Measurements from ENCODE around the gene NPW.

NPW gene

DNA sequence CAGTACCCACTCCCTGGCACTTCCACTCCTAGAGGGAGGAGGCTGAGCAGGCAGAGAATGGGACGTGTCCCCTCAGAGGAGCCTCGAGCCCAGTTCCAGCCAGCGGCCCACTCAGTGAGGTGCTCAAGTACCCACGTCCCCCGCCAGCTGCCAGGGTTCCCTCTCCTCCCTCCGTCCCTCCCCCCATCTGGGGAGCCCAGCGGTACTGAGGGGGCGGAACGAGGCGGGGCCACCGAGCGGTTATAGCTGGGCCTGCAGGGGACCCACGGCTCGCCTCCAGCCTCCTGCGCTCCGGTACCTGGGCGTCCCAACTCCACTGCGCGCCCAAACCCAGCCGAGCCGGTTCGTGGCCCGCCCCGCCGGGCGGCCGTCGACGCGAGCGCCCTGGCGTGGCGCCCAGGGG is at the start of gene NPW:
Gene NPW, plus strand, starts transcription at position 268 of the 403 bp plus-strand sequence.
- no peak for DNase-seq

DNA sequence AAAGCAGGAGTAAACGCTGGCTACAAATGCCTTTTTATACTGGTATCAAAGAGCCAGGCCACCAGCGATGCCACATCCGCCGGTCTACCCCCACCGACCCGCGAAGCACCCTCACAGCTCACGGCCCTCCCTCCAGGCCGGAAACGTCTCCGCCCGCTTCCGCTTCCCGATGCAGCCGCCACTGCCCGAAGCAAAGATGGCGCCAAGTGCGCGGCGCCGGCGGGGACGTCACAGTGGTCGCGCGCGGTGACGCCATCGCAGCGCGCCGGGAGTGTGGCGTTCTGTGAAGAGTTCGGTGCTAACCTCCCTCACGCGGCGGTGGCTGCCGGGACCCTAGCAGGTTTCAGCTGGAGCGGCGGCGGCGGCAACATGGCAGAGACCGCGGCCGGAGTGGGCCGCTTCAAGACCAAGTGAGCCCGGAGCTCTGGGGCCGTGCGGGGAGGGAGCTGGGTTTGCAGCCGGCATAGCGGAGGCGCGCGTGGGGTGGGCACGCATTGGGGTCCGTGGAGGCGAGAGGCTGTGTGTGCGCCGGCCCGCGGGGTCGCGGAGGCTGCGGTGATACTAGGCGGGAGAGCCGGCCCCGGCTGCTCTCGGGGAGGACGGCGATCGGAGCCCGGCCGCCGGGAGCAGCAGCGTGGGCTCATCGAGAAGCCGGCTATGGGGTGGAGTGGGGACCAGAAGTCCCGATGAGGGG is 47.6 kb upstream of the NPW start, which contains the start of gene TBL3:
Gene TBL3, plus strand, starts transcription at position 258 of the 694 bp plus-strand sequence. Its CDS starts 112 bp downstream, at position 370.
- DNase-seq, result peak; percentile 90 to 94 (median 92)

- DNase-seq, result no peak
Observed at GRCh38 chr16:1972490-1972877, 47.1 kb upstream of the NPW start.

GRCh38 chr16:1973461-1974156 is 46.0 kb upstream of the NPW start:
- no peak for DNase-seq

- no peak for DNase-seq
Observed at GRCh38 chr16:1974157-1975070, 45.2 kb upstream of the NPW start.

GRCh38 chr16:1975432-1976215 is 44.0 kb upstream of the NPW start:
- DNase-seq, result no peak

GRCh38 chr16:1976216-1976520 is 43.4 kb upstream of the NPW start:
- no peak for DNase-seq

- no peak for DNase-seq
Observed at GRCh38 chr16:1976951-1977874, 42.4 kb upstream of the NPW start.

DNA sequence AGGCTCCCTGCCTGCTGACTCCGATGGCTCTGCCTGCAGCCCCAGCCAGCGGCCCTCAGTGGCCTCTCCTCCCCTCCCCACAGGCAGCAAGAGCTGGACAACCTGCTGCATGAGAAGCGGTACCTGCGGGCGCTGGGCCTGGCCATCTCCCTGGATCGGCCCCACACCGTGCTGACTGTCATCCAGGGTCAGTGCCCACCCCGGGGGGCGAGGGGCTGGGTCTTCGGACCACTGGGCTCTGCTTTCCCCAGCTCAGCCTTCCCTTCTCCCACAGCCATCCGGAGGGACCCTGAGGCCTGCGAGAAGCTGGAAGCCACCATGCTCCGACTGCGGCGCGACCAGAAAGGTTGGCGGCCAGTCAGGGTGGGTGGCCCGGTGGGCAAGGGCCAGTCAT is 41.7 kb upstream of the NPW start:
- DNase-seq, result no peak

GRCh38 chr16:1978476-1979120 is 41.0 kb upstream of the NPW start:
- no peak for DNase-seq

- no peak for DNase-seq
Observed at GRCh38 chr16:1979271-1980029, 40.1 kb upstream of the NPW start.

DNA sequence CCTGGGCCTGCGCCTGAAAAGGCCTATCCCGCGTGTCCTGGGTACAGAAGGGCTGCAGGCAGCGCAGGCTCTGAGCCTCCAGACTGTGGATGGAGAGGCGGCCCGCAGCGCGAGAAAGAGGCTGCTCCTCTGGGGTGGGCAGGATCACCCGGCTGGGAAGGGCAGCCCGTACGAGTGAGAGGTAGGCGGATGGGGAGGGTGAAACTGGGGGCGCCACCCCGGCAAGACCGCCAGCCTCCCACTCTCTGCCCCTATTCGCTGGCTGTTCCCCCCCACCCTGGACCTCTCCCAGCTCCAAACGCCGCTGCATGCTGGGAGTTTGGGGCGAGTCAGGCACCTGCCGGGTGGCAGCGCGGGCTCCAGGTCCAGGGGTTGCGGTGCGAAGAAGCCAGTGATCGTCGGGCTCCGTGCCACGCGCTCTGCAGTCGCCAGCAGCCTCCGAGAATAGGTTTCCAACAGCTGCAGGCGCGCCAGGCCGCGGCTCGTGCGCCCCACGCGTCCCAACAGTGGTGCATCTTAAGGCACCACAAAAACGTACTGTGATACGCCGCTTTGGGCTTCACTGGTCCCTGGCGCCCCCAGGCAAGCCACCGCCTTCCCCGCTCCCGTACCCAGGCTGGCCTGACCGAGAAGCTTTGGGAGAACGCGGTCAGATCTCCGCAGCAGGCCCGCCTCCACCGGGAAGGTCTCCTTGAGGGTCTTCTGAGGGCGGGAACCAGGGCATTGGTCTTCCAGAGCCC is 39.4 kb upstream of the NPW start:
- DNase-seq, result no peak

- no peak for DNase-seq
Observed at GRCh38 chr16:1980770-1981087, 38.9 kb upstream of the NPW start.

DNA sequence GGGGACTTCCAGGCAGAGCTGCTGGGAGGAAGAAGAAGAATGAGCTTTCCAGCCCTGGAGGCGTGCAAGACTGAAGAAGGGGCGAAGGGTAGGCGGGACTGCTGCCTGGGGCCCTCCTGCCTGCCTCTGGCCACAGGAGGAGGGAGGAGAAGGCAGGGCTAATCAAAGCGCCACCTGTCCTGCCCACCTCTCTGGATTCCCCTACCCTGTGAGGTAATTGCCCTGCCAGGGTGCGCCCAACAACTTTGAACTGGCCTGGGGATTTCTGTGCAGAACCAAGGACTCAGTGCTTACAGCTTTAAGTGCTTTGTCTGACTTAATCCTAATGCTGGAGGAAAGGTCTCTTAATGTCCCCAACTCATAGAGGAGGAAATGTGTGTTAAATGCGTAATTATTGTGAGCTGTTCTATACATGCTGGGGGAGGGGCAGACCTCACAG is 38.2 kb upstream of the NPW start, which contains the start of gene NOXO1:
Gene NOXO1, minus strand, starts transcription at position 72 of the 439 bp plus-strand sequence. CDS start 290 bp downstream, outside the sequence.
- no peak for DNase-seq

- no peak for DNase-seq
Observed at GRCh38 chr16:1982013-1982433, 37.6 kb upstream of the NPW start.

DNA sequence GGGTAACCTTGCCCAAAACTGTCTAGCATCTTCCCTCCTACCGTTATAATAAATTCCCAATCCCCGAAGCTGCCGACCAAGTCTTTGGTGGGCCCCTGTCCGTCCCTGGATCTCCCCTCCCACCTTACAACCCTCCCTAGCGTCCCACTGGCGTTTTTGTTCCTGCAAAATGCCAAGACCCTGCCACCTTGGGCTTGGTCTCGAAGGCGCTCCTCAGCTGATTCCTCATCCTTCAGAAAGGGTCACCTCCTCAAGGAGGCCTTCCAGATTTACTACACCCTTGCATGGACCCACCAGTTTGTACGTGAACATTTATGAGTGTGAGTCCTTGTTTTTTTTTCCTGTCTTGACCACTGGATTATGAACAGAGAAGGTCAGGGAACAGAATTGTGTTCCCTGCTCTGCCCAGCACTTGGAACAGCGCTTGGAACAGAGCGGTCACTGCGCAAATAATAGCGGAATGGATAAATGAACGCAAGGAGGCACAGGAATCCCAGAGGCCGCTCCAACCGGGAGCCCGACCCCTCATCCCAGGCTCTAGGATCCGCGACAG is 36.5 kb upstream of the NPW start:
- no peak for DNase-seq

DNA sequence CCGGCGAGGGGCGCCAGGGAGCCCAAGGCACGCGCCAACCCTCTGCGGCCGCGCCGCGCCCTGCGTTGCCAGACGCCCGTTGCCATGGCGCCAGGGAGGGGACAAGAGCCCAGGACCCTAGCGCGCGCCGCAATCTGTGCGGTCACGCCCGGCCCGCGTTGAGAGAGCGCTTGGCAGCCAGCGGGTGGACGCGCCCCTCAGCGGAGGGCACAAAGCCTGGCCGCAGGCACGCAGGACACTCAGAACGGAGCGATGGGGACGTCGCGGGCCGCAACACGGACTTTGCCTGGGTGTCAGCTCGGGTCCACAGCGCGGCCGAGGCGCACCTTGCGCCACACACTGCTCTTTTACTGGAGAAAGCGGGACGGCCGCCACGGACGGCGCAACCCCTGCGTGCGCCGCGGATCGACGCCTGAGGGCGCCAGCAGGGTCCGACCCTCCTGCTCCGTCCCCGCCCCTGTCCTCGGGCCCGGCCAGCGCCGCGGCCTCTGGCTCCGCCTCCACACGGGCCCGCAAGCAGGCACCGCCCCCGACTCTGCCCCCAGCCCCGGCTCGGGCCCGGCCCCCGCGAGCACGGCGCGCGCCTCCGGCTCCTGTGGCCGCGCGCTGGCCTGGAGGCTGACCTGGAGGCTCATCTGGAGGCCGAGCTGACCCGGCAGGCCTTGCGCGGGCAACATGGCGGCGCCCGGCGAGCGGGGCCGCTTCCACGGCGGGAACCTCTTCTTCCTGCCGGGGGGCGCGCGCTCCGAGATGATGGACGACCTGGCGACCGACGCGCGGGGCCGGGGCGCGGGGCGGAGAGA is 35.8 kb upstream of the NPW start, which contains the start of gene GFER:
Gene GFER, plus strand, starts transcription at position 650 of the 803 bp plus-strand sequence. Its CDS starts 26 bp downstream, at position 676.
- DNase-seq, result peak; percentile 34 to 59 (median 44)

All from activated CD4-positive, CD25-positive, alpha-beta regulatory T cell (primary cell).